ENCODE results near the gene PERM1.
"Not testable (repeated sequence)": the region's sequence is repeated elsewhere in the genome, so short reads cannot be mapped to it uniquely, and the experiment has no call there.

Gene PERM1

DNA sequence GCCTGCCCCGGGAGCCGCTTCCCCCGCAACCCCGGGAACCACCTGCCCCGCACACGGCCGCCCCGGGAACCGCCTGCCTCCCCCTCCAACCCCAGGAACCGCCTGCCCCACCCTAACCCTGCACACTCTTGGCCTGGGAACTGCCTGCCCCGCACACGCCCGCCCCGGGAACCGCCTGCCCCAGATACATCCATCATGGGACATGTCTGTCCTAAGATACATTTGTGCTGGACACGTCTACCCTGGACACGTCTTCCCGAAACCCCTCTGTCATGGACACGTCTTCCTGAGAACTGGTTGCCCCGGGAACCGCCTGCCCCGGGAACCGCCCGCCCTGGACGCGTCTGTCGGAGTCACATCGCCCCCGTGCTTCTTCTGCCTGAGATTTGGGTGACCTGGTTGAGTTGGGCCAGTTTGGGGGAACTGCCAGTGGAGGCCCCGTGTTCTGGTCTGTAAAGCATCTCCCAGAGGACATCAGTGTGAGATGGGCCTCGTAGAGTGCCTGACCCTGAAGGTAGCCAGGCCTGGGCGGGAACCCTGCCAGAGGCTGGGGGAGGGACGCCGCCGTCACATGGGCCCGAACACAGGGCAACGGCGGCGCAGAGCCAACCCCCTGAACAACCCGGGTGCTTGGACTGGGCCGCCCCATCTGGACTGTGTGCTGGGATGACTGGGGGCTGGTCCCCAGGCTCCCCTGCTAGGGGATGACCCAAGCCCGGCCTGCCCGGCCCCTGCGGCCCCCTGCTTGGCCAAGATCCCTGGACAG is 3.6 kb downstream of the PERM1 start:
- DNase-seq (ENCODE audit: low read depth), result no peak

DNA sequence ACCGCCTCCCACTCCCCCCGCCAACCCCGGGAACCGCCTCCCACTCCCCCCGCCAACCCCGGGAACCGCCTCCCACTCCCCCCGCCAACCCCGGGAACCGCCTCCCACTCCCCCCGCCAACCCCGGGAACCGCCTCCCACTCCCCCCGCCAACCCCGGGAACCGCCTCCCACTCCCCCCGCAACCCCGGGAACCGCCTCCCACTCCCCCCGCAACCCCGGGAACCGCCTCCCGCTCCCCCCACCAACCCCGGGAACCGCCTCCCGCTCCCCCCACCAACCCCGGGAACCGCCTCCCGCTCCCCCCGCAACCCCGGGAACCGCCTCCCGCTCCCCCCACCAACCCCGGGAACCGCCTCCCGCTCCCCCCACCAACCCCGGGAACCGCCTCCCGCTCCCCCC is 5.1 kb downstream of the PERM1 start:
- not testable (repeated sequence) for DNase-seq (ENCODE audit: low read depth)

DNA sequence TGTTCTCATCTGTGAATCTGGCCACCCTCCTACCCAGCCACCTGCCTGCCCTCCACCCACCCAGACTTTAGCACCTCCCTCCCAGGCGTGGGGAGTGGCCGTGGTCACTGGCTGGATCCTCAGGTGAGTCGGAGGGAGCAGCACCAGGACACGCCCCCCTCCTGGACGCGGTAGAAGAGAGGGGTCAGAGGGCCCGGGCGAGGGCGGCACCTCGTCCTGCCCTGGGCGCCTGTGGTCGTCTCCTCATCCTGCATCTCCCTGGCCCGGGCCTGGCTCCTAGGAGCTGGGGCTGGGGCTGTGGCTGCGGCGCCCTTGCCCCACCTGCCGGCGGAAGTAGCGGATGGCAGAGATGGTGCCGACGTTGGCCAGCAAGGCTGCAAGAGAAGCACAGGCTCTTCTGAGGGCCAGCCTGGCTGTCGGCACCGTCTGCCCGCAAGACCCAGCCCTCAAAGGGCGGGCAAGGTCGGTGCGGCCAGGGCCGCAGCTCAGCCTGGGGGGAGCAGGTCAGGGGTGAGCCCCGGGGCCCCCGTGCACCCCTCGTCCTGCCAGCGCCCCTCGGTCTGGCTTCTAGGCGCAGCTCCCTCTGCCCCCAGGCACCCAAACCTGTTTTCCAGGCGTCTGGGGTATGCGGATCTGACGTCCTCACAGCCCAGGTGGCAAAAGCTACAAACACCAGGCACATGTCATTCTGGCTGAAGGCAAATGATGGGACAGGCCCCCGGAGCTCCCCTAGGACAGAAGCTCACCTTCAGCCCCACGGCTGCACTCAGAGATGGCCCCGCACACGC is 5.8 kb downstream of the PERM1 start:
- peak; percentile 44 for DNase-seq (ENCODE audit: low read depth)

DNA sequence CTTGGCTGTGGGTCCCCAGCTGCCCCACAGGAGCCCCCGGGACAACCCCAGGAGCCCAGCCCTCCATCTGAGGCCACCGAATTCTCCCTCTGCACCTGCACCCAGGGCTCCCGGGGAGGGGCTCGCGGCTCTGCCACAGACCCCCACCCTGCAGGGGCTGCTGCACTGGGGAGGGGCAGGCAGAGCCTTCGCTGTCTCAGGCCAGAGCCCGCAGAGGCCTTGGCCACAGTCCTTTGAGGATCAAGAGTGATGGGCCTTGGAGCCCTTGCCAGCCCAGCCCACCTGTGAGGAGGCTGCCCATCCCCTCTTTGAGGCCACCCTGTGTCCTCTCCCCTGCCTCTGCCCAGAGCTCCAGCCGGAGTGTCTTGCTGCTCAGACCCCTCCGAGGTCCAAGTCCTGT is 6.5 kb downstream of the PERM1 start:
- no peak for DNase-seq (ENCODE audit: low read depth)

DNA sequence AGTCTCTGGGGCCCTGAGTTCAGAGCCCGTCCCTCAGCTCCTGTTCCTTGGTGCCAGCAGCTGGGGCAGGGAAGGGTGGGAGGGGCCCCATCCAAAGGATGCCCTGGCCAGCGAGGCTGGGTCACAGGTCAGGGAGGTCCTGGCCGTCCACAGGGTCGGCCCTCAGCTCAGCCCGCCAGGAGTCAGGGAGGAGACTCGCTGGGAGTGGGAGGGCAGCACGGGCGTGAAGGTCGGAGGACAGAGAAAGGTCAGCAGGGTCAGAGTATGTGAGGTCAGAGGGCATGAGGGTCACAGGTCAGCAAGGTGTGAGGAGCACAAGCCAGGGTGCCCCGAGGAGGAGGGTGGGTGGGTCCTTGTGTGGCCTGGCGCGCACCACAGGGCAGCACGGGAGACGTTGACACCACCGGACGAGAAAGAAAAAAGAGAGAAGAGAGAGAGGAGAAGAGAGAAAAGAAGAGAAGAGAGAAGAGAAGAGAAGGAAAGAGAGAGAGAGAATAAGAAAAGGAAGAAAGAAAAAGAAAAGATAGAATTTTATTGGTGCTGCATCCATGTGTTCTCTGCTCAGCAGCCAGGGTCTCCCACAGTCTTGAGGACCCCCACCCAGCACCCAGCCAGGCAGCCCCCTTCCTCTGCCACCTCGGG is 7.1 kb downstream of the PERM1 start:
- DNase-seq (ENCODE audit: low read depth), result no peak

DNA sequence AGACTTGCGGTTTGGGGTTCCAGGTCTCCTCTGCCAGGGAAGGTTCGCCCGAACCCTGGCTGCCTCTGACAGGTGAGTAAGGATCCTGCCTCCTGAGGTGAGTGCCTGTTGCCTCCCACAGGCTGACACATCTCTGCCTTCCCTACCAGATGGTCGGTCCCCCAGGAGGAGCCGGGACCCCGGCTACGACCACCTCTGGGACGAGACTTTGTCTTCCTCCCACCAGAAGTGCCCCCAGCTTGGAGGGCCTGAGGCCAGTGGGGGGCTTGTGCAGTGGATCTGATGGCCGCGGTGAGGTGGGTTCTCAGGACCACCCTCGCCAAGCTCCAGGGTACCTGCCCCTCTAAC is 7.6 kb downstream of the PERM1 start:
- DNase-seq (ENCODE audit: low read depth), result no peak

DNA sequence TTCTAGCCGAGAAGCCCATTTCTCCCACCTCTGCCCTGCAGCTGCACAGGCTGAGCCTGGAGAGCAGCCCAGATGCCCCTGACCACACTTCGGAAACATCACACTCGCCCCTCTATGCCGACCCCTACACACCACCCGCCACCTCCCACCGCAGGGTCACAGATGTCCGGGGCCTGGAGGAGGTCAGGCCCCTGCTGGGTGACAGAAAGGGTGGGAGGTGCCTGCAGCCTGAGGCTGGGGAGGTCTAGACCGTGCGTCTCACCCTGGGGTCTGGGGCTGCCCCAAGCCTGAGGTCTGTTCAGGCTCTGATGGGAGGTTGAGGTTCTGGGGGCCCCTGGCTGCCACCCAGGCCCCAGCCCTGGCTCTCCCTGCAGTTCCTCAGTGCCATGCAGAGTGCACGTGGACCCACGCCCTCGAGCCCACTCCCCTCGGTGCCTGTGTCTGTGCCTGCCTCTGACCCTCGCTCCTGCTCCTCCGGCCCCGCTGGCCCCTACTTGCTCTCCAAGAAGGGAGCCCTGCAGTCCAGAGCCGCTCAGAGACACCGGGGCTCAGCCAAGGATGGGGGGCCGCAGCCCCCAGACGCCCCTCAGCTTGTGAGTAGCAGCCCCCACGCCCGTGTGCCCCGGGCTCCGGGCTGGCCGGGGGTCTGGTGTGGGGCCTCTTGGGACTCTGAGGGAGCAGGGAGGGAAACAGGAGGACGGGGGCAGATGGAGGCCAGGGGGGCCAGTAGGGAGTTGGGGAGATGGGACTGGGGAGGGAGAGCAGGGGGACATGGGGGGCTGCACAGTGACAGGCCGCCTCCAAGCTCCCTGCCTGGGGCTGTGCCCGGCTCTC is 8.2 kb downstream of the PERM1 start:
- DNase-seq (ENCODE audit: low read depth), result no peak

- no peak for DNase-seq (ENCODE audit: low read depth)
Measured at GRCh38 chr1:972726-973458, 9.0 kb downstream of the PERM1 start.

GRCh38 chr1:971751-972506 is 10.0 kb downstream of the PERM1 start:
- DNase-seq (ENCODE audit: low read depth), result no peak

DNA sequence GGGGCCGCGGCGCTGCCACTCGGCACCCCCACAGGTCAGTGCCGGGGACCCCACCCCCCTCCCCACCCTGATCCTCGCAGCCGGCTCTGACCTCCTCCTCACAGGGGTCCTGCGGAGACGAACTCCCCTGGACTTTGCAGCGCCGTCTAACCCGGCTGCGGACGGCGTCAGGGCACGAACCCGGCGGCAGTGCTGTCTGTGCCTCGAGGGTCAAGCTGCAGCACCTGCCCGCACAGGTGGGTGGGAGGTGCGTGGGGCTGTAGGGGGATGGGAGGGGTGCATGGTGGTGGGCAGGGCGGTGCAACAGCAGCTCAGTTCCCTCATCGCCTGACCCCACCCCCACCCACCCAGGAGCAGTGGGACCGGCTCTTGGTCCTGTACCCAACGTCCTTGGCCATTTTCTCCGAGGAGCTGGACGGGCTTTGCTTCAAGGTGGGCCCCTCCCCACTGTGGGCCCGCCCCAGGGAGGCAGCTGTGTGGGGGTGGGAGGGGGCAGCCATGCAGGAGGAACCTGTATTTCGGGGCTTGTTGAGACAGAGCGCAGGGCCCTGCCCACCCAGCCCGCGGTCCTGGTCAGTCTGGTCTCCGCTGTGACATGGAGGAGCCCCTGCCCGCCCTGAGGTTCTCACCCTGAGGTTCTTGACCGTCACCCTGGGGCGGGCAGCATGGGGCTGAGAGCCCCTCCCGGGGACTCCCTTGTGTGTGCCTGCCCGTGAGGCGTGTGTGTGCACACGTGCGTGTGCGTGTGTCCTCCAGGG is 10.7 kb downstream of the PERM1 start:
- no peak for DNase-seq (ENCODE audit: low read depth)

- DNase-seq (ENCODE audit: low read depth), result no peak
Measured at GRCh38 chr1:970242-970972, 11.5 kb downstream of the PERM1 start.

GRCh38 chr1:969260-969855 is 12.5 kb downstream of the PERM1 start:
- no peak for DNase-seq (ENCODE audit: low read depth)

- no peak for DNase-seq (ENCODE audit: low read depth)
Measured at GRCh38 chr1:967466-968343, 14.2 kb downstream of the PERM1 start.

DNA sequence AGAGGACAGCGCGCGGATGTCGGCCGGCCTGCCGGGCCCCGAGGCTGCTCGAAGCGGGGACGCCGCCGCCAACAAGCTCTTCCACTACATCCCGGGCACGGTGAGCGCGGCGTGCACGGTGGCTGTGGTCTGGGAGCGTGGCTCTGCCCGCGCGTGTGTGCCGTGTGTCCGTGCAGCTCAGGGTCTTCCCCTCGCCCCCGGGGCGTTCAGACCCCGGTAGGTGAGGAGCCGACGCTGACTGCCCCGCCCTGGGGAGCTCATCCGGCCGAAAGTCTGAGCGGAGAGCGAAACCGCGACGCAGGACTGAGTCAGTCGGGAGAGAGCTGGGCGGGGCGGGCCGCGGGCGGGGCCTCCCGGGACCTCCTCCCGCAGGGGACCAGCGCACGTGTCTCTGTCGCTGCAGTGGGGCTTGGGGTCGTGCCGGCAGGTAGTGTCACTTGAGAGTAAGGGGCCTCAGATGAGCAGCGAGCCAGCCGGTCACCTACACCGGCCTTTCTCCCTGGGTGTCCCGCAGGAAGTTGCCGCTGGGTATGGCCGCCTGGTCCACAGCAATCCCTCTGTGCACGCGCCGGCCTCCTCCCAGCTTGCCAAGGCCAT is 15.1 kb downstream of the PERM1 start:
- DNase-seq (ENCODE audit: low read depth), result peak; percentile 75

- no peak for DNase-seq (ENCODE audit: low read depth)
Measured at GRCh38 chr1:966135-966703, 15.7 kb downstream of the PERM1 start, which contains the start of gene PLEKHN1. TSS of gene PLEKHN1 (plus strand) at chr1:966482. CDS start at chr1:966532, 50 bp downstream.

- no peak for DNase-seq (ENCODE audit: low read depth)
Measured at GRCh38 chr1:965526-966134, 16.3 kb downstream of the PERM1 start.

All from stimulated activated CD8-positive, alpha-beta memory T cell treated with anti-CD3 and anti-CD28 coated beads, Interleukin-12 subunit alpha, Interleukin-12 subunit beta, amount 100 ng/mL, for 4 hours (primary cell).